Heart left ventricle (tissue), 16 donors: ENCODE measurements around the gene TTLL9. TPM values are rescaled to one million over a fixed set of nuclear protein-coding genes. Genes with fewer than 3 reads are reported as not detected.
A peak's percentile ranks its signal among the peaks of the same experiment; 100 is the strongest.
"Not testable (repeated sequence)": the region's sequence is repeated elsewhere in the genome, so short reads cannot be mapped to it uniquely, and the experiment has no call there.

Source experiments
- ATAC-seq, 4 donors: fragments of 200-7000 bp; cut with Tn5 transposase; one replicate each; pipeline ENCODE4 v1.9.1; 2020 to 2022; ENCODE audit warnings: moderate library complexity in 4 of 4, mild to moderate bottlenecking in 3 of 4, moderate number of reproducible peaks in 1 of 4
- DNase-seq, 5 donors: peaks; one replicate each; pipeline ENCODE4 v3.0.0-alpha.2; 2020
- H3K27ac ChIP-seq, 12 donors: fragments of 200-600 bp; sonication (generic) in 4 of 12; one replicate each; pipeline versions ENCODE4 v1.5.0 to v1.8.0; 2016 to 2022; ENCODE audit warnings: mild to moderate bottlenecking in 2 of 12
- H3K27me3 ChIP-seq, 9 donors: fragments of 200-600 bp; sonication (generic) in 2 of 9; one replicate each; pipeline versions ENCODE4 v1.5.1 to v1.8.0; 2016 to 2022; ENCODE audit warnings: mild to moderate bottlenecking in 3 of 9
- H3K36me3 ChIP-seq, 9 donors: fragments of 200-600 bp; sonication (generic) in 2 of 9; one replicate each; pipeline versions ENCODE4 v1.5.0 to v1.8.0; 2018 to 2022; ENCODE audit warnings: mild to moderate bottlenecking in 2 of 9
- H3K4me1 ChIP-seq, 12 donors: fragments of 200-600 bp; sonication (generic) in 4 of 12; one replicate each; pipeline versions ENCODE4 v1.5.0 to v1.8.0; 2016 to 2022; ENCODE audit warnings: mild to moderate bottlenecking in 3 of 12
- H3K4me3 ChIP-seq, 12 donors: fragments of 200-600 bp; sonication (generic) in 4 of 12; one replicate each; pipeline versions ENCODE4 v1.5.0 to v1.8.0; 2017 to 2022; ENCODE audit warnings: mild to moderate bottlenecking in 9 of 12, moderate library complexity in 4 of 12
- H3K9me3 ChIP-seq, 12 donors: fragments of 200-600 bp; sonication (generic) in 4 of 12; one replicate each; pipeline versions ENCODE4 v1.5.0 to v1.8.0; 2016 to 2022; ENCODE audit warnings: mild to moderate bottlenecking in 1 of 12
- CTCF ChIP-seq, 12 donors: fragments of 200-600 bp; sonication (generic) in 4 of 12; IDR thresholded peaks; one replicate each; pipeline versions ENCODE4 v1.5.0 to v1.8.0; 2018 to 2022; ENCODE audit warnings: antibody characterized with exemption in 12 of 12, mild to moderate bottlenecking in 5 of 12
- POLR2A ChIP-seq, 2 donors: fragments of 450-650 bp; IDR thresholded peaks; one replicate each; pipeline ENCODE4 v1.6.1; 2017; ENCODE audit warnings: antibody characterized with exemption in 2 of 2, mild to moderate bottlenecking in 2 of 2, moderate library complexity in 2 of 2
- WGBS, 4 donors: extraction: QIAGEN DNeasy Blood & Tissue Kit in 2 of 4; methylation state at CpG; one replicate each; pipeline versions ENCODE4 v1.1.5 to v1.1.7; 2013 to 2018; 5-methylcytosine and 5-hydroxymethylcytosine counted together
- intact Hi-C, 10 donors: fragments of 100-400 bp; cut with DNase I; formaldehyde crosslinking; loops; one replicate each; pipeline versions ENCODE4 v1.11.1 to v1.14.2; 2022
- polyA plus RNA-seq, 2 donors: library from polyadenylated mRNA; stranded (reverse); fragments of 200-250 nt; gene quantifications; one replicate each; pipeline ENCODE4 v1.2.3, GENCODE V29; 2013
- total RNA-seq, 9 donors: library from RNA; depleted of rRNA in 2 of 9; stranded (reverse); fragments of >200 nt in 2 of 9; fragmentation: NEBNext Ultra II Directional in 3 of 9; extraction: Animal tissue kit (Norgen Biotek cat#: 25700) in 3 of 9; gene quantifications; one replicate each; pipeline versions ENCODE4 v1.1.0 to v1.2.4, GENCODE V29; 2016 to 2023
- donor health status: ischemic (EF 13 %, LVEDD 7.1; RV severe dilation, severe dysfunction).
- donor health status: healthy with polysubstance abuse.
- donor health status: DM: no; HTN: yes; CAD: no.
- donor health status: DM: no; HTN: no; CAD: no.
- donor health status: ischemic (EF 25% LVEDD 6.9; RV normal size, moderate dysfunction).
- donor health status: ischemic (EF 25% LVEDD 5.7; RV mildly dilated, moderate dysfunction).
- donor health status: healthy.
- donor health status: DM: yes; HTN: yes; CAD: no.
- donor health status: ischemic (EF 35%, LVEDD 5.7; RV mildly dilated, moderate dysfunction).
- donor health status: nonischemic (EF 11% LVEDD 7.7; RV severe dilation, severe dysfunction).
- donor health status: DM: yes; HTN: yes; CAD: no.
- donor health status: PGD.
- donor health status: ischemic (EF 29% LVEDD 5.4; RV normal size, mild dysfunction).
- donor health status: nonischemic (EF 23%, LVEDD 6.1; RV moderate dilation, normal function).

The TTLL9 gene
- total and polyA plus RNA-seq, 11 donors = not detected

- no peaks in the 10 kb centered on the region for H3K4me1 ChIP-seq
- no peak for ATAC-seq
- H3K36me3 ChIP-seq = no peaks in the 10 kb centered on the region
- no peaks in the 10 kb centered on the region for H3K9me3 ChIP-seq
- TF ChIP-seq CTCF (IDR thresholded peaks at IDR 0.05) (no peak), POLR2A (IDR thresholded peaks at IDR 0.05) (no peak)
- H3K27me3 ChIP-seq = no peaks in the 10 kb centered on the region
- no peak overlapping the region for H3K27ac ChIP-seq
- 84 to 97% (median 89%) methylated on average over 4 of the region's 4 CpGs for WGBS, 4 donors
- DNase-seq = no peak
- no peak overlapping the region for H3K4me3 ChIP-seq
- intact Hi-C loops = no loop called here
These were observed 46.3 kb downstream of the TTLL9 start for GRCh38 chr20:31916708-31917107.

- peak overlapping the region in 1 of 12 donors; percentile 13 for H3K27ac ChIP-seq
- H3K4me3 ChIP-seq, intact Hi-C loops, H3K27me3 ChIP-seq, H3K9me3 ChIP-seq, H3K36me3 ChIP-seq, DNase-seq, ATAC-seq, H3K4me1 ChIP-seq: not testable (repeated sequence)
- 5 to 9% (median 6%) methylated on average over 7 of the region's 7 CpGs for WGBS, 4 donors
These were observed 47.6 kb downstream of the TTLL9 start for GRCh38 chr20:31917962-31918412.

GRCh38 chr20:31918466-31919105 lies 48.2 kb downstream of the TTLL9 start:
- TF ChIP-seq CTCF (IDR thresholded peaks at IDR 0.05) (no peak), POLR2A (IDR thresholded peaks at IDR 0.05) (no peak)
- no peaks in the 10 kb centered on the region for H3K4me1 ChIP-seq
- no peaks in the 10 kb centered on the region for H3K36me3 ChIP-seq
- no peak for DNase-seq
- peaks cover 0 to 6% (median 0%) of the 10 kb centered on the region in 9 donors for H3K27me3 ChIP-seq
- intact Hi-C loops = no loop called here
- peak overlapping the region in 1 of 12 donors; percentile 13 for H3K27ac ChIP-seq
- 73 to 77% (median 74%) methylated on average over 7 of the region's 7 CpGs for WGBS, 4 donors
- H3K4me3 ChIP-seq = no peak overlapping the region
- ATAC-seq = no peak
- no peaks in the 10 kb centered on the region for H3K9me3 ChIP-seq

- WGBS, 4 donors = 30 to 49% (median 44%) methylated on average over 4 to 6 of the region's 6 CpGs
- Histone ChIP-seq H3K27me3 (peaks cover 0 to 6% (median 0%) of the 10 kb centered on the region in 9 donors), H3K27ac (no peak overlapping the region), H3K4me3 (no peak overlapping the region), H3K36me3 (no peaks in the 10 kb centered on the region), H3K4me1 (no peaks in the 10 kb centered on the region), H3K9me3 (no peaks in the 10 kb centered on the region)
- DNase-seq (no peak), ATAC-seq (no peak)
- intact Hi-C loops = no loop called here
- TF ChIP-seq POLR2A (IDR thresholded peaks at IDR 0.05) = no peak
- TF ChIP-seq CTCF (IDR thresholded peaks at IDR 0.05) = no peak
These were observed 49.1 kb downstream of the TTLL9 start for GRCh38 chr20:31919410-31920155.
